GM19099 (cell line): ENCODE measurements around the gene FMO2.

Experiments used
- POLR2A ChIP-seq: IDR thresholded peaks from 3 replicates; pipeline ENCODE4 v1.6.1; 2011; ENCODE audit warnings: low read depth; ENCODE audit not compliant: insufficient read length; ENCODE audit errors: extremely low read depth

The FMO2 gene

GRCh38 chr1:171160639-171161354 is 24.3 kb upstream of the FMO2 start:
- no peak for TF ChIP-seq POLR2A

DNA sequence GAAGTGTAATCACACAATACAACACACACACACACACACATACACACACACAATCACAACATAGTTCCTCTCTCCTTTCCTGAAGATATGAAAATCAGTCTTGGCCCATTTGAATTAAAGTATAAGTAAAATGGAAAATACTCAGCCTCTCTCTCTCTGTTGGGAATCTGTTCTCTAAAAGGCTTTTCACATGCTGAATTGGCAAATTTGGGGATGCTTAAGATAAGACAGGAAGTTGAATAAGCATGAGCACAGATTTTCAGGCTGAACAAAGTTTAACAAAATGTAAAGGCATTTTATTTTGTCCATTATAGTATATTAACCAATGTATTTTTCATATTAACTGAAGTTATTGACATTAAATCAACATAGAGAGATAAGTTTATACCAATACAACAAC is 23.7 kb upstream of the FMO2 start:
- TF ChIP-seq POLR2A = no peak

GRCh38 chr1:171166361-171166760 is 18.7 kb upstream of the FMO2 start:
- TF ChIP-seq POLR2A = no peak

DNA sequence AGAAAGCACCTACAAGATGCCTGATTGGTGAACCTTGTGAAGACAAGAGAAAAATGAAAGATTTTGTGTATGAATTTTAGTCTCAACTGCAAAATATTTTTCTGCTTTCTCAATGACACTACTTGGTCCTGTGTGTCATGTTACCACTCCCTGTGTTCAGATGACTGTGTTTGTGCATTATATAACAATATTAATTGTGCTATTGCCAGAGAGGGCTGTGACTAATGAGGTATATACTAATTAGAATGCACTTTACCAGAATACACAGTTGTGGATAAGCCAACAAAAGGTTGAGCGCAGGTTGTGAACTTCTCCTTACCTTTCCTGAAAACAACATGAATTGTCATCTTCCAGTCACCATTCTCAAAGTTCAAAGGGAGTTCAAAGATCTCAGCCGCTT is 17.3 kb upstream of the FMO2 start:
- no peak for TF ChIP-seq POLR2A

- no peak for TF ChIP-seq POLR2A
Measured at GRCh38 chr1:171172471-171172870, 12.6 kb upstream of the FMO2 start.

GRCh38 chr1:171173069-171173468 is 12.0 kb upstream of the FMO2 start:
- TF ChIP-seq POLR2A = no peak

DNA sequence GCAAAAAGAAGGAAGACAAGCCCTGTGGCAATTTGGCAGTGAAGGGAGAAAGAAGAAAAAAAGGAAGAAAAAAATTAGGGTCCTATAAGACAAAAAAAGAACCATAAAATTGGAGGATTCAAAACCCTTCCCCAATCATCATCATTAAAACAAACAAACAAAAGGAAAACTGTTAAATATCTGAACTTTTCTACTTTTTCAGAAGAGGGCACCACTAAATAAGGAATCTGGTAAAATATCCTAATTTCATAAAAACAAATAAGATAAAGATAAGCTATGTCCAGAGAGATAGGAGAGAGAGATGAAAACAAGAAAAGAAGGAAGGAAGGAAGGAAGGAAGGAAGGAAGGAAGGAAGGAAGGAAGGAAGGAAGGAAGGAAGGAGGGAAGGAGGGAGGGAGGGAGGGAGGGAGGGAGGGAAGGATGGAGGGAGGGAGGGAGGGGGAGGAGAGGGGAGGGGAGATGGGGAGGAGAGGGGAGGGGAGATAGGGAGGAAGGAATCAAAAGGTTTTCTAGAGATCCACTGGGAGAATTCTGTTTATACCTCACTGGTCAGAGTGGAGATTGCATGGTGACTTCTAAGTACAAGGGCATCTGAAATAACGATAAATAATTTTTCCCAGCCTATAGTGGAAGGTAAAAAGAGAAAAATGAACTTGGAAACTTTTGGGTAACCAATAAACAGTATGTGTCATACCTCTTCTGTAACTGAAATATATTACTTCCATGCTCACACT is 10.4 kb upstream of the FMO2 start:
- no peak for TF ChIP-seq POLR2A

- no peak for TF ChIP-seq POLR2A
Measured at GRCh38 chr1:171177261-171177660, 7.8 kb upstream of the FMO2 start.

- no peak for TF ChIP-seq POLR2A
Measured at GRCh38 chr1:171179318-171180227, 5.5 kb upstream of the FMO2 start.

DNA sequence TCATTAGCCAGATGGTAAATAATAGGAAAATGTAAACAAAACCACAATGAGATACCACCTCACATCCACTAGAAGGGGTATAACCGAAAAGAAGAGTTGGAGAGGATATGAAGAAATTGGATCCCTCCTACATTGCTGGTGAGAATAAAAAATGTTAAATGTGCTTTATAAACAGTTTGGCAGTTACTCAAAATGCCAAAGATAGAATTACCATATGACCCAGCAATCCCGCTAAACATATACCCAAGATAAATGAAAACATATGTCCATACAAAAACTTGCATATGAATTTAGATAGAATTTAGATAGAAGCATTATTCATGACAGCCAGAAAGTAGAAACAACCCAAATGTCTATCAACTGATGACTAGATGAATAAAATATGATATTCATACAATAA is 4.4 kb upstream of the FMO2 start:
- no peak for TF ChIP-seq POLR2A

DNA sequence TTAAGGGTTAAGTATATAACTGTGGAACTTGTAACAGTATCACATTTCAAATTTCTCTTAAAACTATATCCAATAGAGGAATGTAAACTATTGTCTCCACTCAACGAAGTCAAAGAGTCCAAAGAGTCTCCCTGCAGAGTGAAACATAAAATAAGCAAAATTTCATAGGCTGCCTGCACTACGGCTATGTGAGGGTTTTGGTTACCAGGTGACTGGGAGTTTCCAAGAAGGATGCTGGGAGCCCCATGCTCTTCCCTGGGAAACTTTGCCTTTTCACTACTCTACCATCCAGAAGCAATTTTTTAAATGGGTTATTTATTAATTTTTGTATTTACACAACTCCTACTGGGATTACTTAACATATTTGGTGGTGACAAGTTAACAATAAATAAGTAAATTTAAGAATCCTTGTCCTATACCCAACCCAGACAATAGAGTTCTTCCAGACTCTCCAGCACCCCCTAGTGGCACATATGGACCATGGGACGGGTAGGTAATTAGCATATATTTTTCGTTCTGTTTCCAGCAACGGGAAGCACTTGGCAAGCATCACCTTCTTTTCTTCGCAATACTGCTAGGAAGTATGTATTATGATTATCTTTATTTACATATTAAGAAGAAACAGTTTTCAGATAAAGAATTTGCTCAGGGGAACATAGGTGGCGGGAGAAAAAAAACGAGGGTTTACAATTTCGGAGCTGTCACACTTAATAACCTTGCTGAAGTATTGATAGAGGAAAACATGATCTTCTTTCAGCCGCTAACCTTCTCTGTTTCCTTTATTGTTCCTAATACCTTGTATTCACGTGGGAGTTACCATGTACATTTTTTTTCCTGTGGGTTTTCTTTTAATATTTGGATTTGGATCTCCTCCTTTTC is 3.5 kb downstream of the FMO2 start:
- no peak for TF ChIP-seq POLR2A

- no peak for TF ChIP-seq POLR2A
Measured at GRCh38 chr1:171191992-171192391, 6.9 kb downstream of the FMO2 start.

- no peak for TF ChIP-seq POLR2A
Measured at GRCh38 chr1:171195767-171196166, 10.7 kb downstream of the FMO2 start.

- TF ChIP-seq POLR2A = no peak
Measured at GRCh38 chr1:171196351-171196750, 11.3 kb downstream of the FMO2 start.

DNA sequence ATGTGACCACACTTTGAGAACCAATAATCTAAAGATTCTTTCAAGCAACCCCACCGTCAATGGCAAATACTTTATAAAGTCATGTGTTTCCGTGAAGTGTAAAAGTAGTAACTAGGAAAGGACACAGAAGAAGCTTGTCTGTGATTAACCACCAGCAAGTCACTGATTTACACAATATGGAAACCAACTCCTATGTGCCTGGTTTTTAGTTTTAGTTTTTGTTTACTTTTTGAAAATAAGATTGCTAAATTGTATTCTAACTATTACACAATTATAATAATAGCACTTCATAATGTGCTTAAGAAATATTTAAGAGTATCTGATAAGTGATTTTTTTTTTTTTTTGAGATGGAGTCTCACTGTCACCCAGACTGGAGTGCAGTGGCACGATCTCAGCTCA is 13.0 kb downstream of the FMO2 start:
- no peak for TF ChIP-seq POLR2A

DNA sequence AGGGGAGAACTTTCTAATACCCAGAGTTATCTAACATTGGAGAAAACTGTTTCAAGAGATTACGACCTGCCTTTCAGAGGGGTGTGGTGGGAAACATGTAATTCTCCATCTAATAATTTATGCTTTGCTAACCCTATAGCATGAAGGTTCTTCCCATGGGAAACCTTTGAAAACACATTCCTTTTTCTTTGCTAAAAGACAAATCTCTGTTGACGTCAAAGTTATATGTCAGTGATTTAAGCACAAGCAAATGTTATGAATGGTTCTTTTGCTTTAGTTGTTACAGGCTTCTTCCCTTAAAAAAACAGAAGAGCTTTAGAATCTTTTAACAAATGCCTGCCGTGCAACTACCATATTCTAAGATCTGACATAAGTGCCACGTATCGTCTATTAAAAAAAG is 19.2 kb downstream of the FMO2 start:
- no peak for TF ChIP-seq POLR2A
